Gastroesophageal sphincter (tissue), 3 donors: ENCODE measurements around the gene NACA2.

Experiments
- CTCF ChIP-seq, 4 experiments: fragments of 200-600 bp in 2 of 4; fragments of 450-650 bp in 2 of 4; sonication (generic) in 1 of 4; IDR thresholded peaks; one replicate each; pipeline ENCODE4 v1.5.1; 2017 to 2019; ENCODE audit warnings: antibody characterized with exemption in 4 of 4, mild to moderate bottlenecking in 2 of 4, moderate library complexity in 2 of 4
- EP300 ChIP-seq: sonication (generic); formaldehyde crosslinking; IDR thresholded peaks from one replicate; pipeline ENCODE4 v1.6.1; 2017; ENCODE audit warnings: antibody characterized with exemption, mild to moderate bottlenecking
- POLR2A ChIP-seq, 2 donors: fragments of 450-650 bp; IDR thresholded peaks; one replicate each; pipeline ENCODE4 v1.6.1; 2017; ENCODE audit warnings: antibody characterized with exemption in 2 of 2, mild to moderate bottlenecking in 2 of 2, moderate library complexity in 1 of 2
- POLR2AphosphoS5 ChIP-seq: sonication (generic); formaldehyde crosslinking; IDR thresholded peaks from one replicate; pipeline ENCODE4 v1.6.1; 2017; ENCODE audit warnings: antibody characterized with exemption

GRCh38 chr17:61545335-61545938, 45.6 kb downstream of the NACA2 start:
- TF ChIP-seq CTCF (IDR thresholded peaks at IDR 0.05) = no peak
- no peak for TF ChIP-seq EP300
- no peak for TF ChIP-seq POLR2A (IDR thresholded peaks at IDR 0.05)
- TF ChIP-seq POLR2AphosphoS5 = no peak
